Thyroid gland (tissue), 4 donors: ENCODE results near the gene ACVR1B. TPM values are rescaled to one million over a fixed set of nuclear protein-coding genes. Genes with fewer than 3 reads are reported as not detected.

ENCODE experiments used
- DNase-seq, 2 donors: peaks; one replicate each; pipeline ENCODE4 v3.0.0-alpha.2; 2019
- H3K27ac ChIP-seq, 3 donors: fragments of 200-600 bp; sonication (generic); 1 replicate in 2 of 3; 2 replicates in 1 of 3; pipeline ENCODE4 v1.5.1; 2016 to 2019; ENCODE audit warnings: mild to moderate bottlenecking in 1 of 3, moderate library complexity in 1 of 3
- H3K27me3 ChIP-seq: fragments of 200-600 bp; sonication (generic); one replicate; pipeline ENCODE4 v1.5.1; 2019
- H3K36me3 ChIP-seq, 2 donors: fragments of 200-600 bp; sonication (generic); one replicate each; pipeline ENCODE4 v1.5.1; 2016 to 2019
- H3K4me1 ChIP-seq, 2 donors: fragments of 200-600 bp; sonication (generic); one replicate each; pipeline ENCODE4 v1.5.1; 2017 to 2019
- H3K4me3 ChIP-seq, 3 donors: fragments of 200-600 bp; sonication (generic); replicated peaks in 1 of 3; 1 replicate in 2 of 3; 2 replicates in 1 of 3; pipeline ENCODE4 v1.5.1; 2016; ENCODE audit warnings: mild to moderate bottlenecking in 1 of 3
- H3K9me3 ChIP-seq: fragments of 200-600 bp; sonication (generic); one replicate; pipeline ENCODE4 v1.5.1; 2017
- CTCF ChIP-seq, 6 experiments: fragments of 200-600 bp in 3 of 6; fragments of 450-650 bp in 3 of 6; sonication (generic) in 3 of 6; IDR thresholded peaks; one replicate each; pipeline ENCODE4 v1.5.1; 2016 to 2019; ENCODE audit warnings: antibody characterized with exemption in 6 of 6, mild to moderate bottlenecking in 2 of 6, inconsistent platforms in 1 of 6, moderate library complexity in 1 of 6
- POLR2A ChIP-seq, 2 donors: fragments of 450-650 bp; IDR thresholded peaks; one replicate each; pipeline ENCODE4 v1.6.1; 2017; ENCODE audit warnings: antibody characterized with exemption in 2 of 2, mild to moderate bottlenecking in 2 of 2, moderate library complexity in 1 of 2
- WGBS, 2 donors: methylation state at CpG; one replicate each; pipeline ENCODE4 v1.1.5; 2017; 5-methylcytosine and 5-hydroxymethylcytosine counted together
- intact Hi-C: fragments of 100-400 bp; cut with DNase I; formaldehyde crosslinking; loops from one replicate; pipeline ENCODE4 v1.15.1; 2023
- total RNA-seq, 4 donors: library from RNA; depleted of rRNA; stranded (reverse); fragments of >200 nt; gene quantifications; one replicate each; pipeline ENCODE4 v1.2.3, GENCODE V29; 2016

ACVR1B gene
- total RNA-seq, 4 donors from 2014 or later, result 13.7 to 19.9 (median 19.2) TPM

- intact Hi-C loops, result loop anchor here (5.0 to 10.0 kb wide), 2 partner anchors 60 to 87 kb away; no protein-coding TSS in a partner anchor
- Histone ChIP-seq H3K27ac (no peak overlapping the region), H3K27me3 (no peaks in the 10 kb centered on the region), H3K36me3 (peaks cover 45 to 59% of the 10 kb centered on the region in 2 donors), H3K4me1 (no peaks in the 10 kb centered on the region), H3K9me3 (no peaks in the 10 kb centered on the region), H3K4me3 (no peak overlapping the region)
- TF ChIP-seq CTCF (IDR thresholded peaks at IDR 0.05), result no peak
- no peak for TF ChIP-seq POLR2A (IDR thresholded peaks at IDR 0.05)
- DNase-seq, result no peak
- WGBS, 2 donors, result 90 to 96% methylated on average over 6 of the region's 6 CpGs
These were observed 33.2 kb downstream of the ACVR1B start for GRCh38 chr12:51984657-51985056.

GRCh38 chr12:51985154-51985835, 33.8 kb downstream of the ACVR1B start:
- H3K36me3 ChIP-seq, result peaks cover 45 to 59% of the 10 kb centered on the region in 2 donors
- intact Hi-C loops, result loop anchor here (10.0 kb wide), 1 partner anchor 60 kb away; no protein-coding TSS in a partner anchor
- 91 to 93% methylated on average over 9 of the region's 9 CpGs for WGBS, 2 donors

GRCh38 chr12:51986834-51987233, 35.3 kb downstream of the ACVR1B start:
- no peak overlapping the region for H3K4me3 ChIP-seq
- H3K4me1 ChIP-seq, result no peaks in the 10 kb centered on the region
- no peak for DNase-seq
- intact Hi-C loops, result loop anchor here (10.0 kb wide), 1 partner anchor 62 kb away; no protein-coding TSS in a partner anchor
- no peaks in the 10 kb centered on the region for H3K27me3 ChIP-seq
- 89 to 91% methylated on average over 8 of the region's 8 CpGs for WGBS, 2 donors
- no peak overlapping the region for H3K27ac ChIP-seq
- TF ChIP-seq CTCF (IDR thresholded peaks at IDR 0.05), result no peak
- no peak for TF ChIP-seq POLR2A (IDR thresholded peaks at IDR 0.05)
- no peaks in the 10 kb centered on the region for H3K9me3 ChIP-seq
- H3K36me3 ChIP-seq, result peaks cover 41 to 53% of the 10 kb centered on the region in 2 donors

More at GRCh38 chr12:51985154-51985835, 33.8 kb downstream of the ACVR1B start:
- no peak for TF ChIP-seq POLR2A (IDR thresholded peaks at IDR 0.05)
- TF ChIP-seq CTCF (IDR thresholded peaks at IDR 0.05), result no peak
- DNase-seq, result no peak
- H3K27ac ChIP-seq, result no peak overlapping the region
- H3K9me3 ChIP-seq, result no peaks in the 10 kb centered on the region
- H3K27me3 ChIP-seq, result no peaks in the 10 kb centered on the region
- no peak overlapping the region for H3K4me3 ChIP-seq
- H3K4me1 ChIP-seq, result no peaks in the 10 kb centered on the region

- Histone ChIP-seq H3K27me3 (no peaks in the 10 kb centered on the region), H3K4me1 (no peaks in the 10 kb centered on the region), H3K27ac (no peak overlapping the region), H3K36me3 (peaks cover 22 to 32% of the 10 kb centered on the region in 2 donors), H3K9me3 (no peaks in the 10 kb centered on the region), H3K4me3 (no peak overlapping the region)
- no peak for TF ChIP-seq CTCF (IDR thresholded peaks at IDR 0.05)
- no peak for TF ChIP-seq POLR2A (IDR thresholded peaks at IDR 0.05)
- intact Hi-C loops, result no loop called here
- whole genome bisulfite sequencing, 2 donors, result 89 to 91% methylated on average over 5 of the region's 5 CpGs
- no peak for DNase-seq
These were observed 40.7 kb downstream of the ACVR1B start for GRCh38 chr12:51992246-51992645.

- H3K36me3 ChIP-seq, result peaks cover 18 to 32% of the 10 kb centered on the region in 2 donors
- H3K4me1 ChIP-seq, result no peaks in the 10 kb centered on the region
- no peaks in the 10 kb centered on the region for H3K27me3 ChIP-seq
- TF ChIP-seq POLR2A (IDR thresholded peaks at IDR 0.05), result no peak
- H3K27ac ChIP-seq, result no peak overlapping the region
- DNase-seq, result no peak
- 93 to 96% methylated on average over 17 of the region's 17 CpGs for WGBS, 2 donors
- H3K4me3 ChIP-seq, result no peak overlapping the region
- intact Hi-C loops, result no loop called here
- H3K9me3 ChIP-seq, result no peaks in the 10 kb centered on the region
These were observed 43.0 kb downstream of the ACVR1B start for GRCh38 chr12:51994539-51994820.
